Fibroblast of villous mesenchyme (primary cell): Measurements from ENCODE around the gene SKI. TPM values are rescaled to one million over a fixed set of nuclear protein-coding genes. Genes with fewer than 3 reads are reported as not detected.

Experiments
- DNase-seq: peaks from one replicate; pipeline ENCODE4 v3.0.0-alpha.2; 2010; ENCODE audit warnings: low read depth
- H3K4me3 ChIP-seq: 2 replicates; pipeline ENCODE4 v1.5.1; 2011; ENCODE audit warnings: low read depth, mild to moderate bottlenecking, low read length
- CTCF ChIP-seq: IDR thresholded peaks from 2 replicates; pipeline ENCODE4 v1.5.1; 2012; ENCODE audit warnings: low read depth, mild to moderate bottlenecking, low read length; ENCODE audit not compliant: insufficient read depth
- total RNA-seq: library from RNA; depleted of rRNA; stranded (reverse); fragments of >200 nt; gene quantifications from 2 replicates; pipeline ENCODE4 v1.2.3, GENCODE V29; 2012

The SKI gene
- total RNA-seq, 1 donor, result 26.8 TPM

- DNase-seq, result no peak
- TF ChIP-seq CTCF, result no peak
- no peak overlapping the region for H3K4me3 ChIP-seq
Observed at GRCh38 chr1:2337081-2337480, 109.0 kb downstream of the SKI start.

- TF ChIP-seq CTCF, result no peak
Observed at GRCh38 chr1:2337501-2337900, 109.4 kb downstream of the SKI start.

GRCh38 chr1:2339206-2340085, 111.3 kb downstream of the SKI start:
- H3K4me3 ChIP-seq, result no peak overlapping the region
- TF ChIP-seq CTCF, result no peak
- DNase-seq, result no peak

More at GRCh38 chr1:2337501-2337900, 109.4 kb downstream of the SKI start:
- H3K4me3 ChIP-seq, result no peak overlapping the region
- DNase-seq, result no peak

GRCh38 chr1:2340086-2340917, 112.2 kb downstream of the SKI start:
- H3K4me3 ChIP-seq, result no peak overlapping the region
- no peak for TF ChIP-seq CTCF
- no peak for DNase-seq

- DNase-seq, result no peak
- no peak for TF ChIP-seq CTCF
- no peak overlapping the region for H3K4me3 ChIP-seq
Observed at GRCh38 chr1:2340918-2341254, 112.8 kb downstream of the SKI start.

- no peak overlapping the region for H3K4me3 ChIP-seq
- no peak for TF ChIP-seq CTCF
- DNase-seq, result no peak
Observed at GRCh38 chr1:2341706-2342383, 113.7 kb downstream of the SKI start.
